Activated CD4-positive, CD25-positive, alpha-beta regulatory T cell treated with anti-CD3 and anti-CD28 coated beads, Interleukin-2, amount 50 U/mL, for 72 hours (primary cell): ENCODE measurements around the gene AK4.

Source experiments
- DNase-seq: peaks from one replicate; pipeline ENCODE4 v3.0.0; 2021

Gene AK4

GRCh38 chr1:65255035-65255655, 107.1 kb downstream of the AK4 start:
- no peak for DNase-seq

- no peak for DNase-seq
Measured at GRCh38 chr1:65255656-65256050, 107.7 kb downstream of the AK4 start.

- no peak for DNase-seq
Measured at GRCh38 chr1:65256860-65257708, 109.1 kb downstream of the AK4 start.

GRCh38 chr1:65258106-65258505, 110.1 kb downstream of the AK4 start:
- no peak for DNase-seq

- no peak for DNase-seq
Measured at GRCh38 chr1:65259816-65260215, 111.8 kb downstream of the AK4 start.

GRCh38 chr1:65260851-65261473, 113.0 kb downstream of the AK4 start:
- no peak for DNase-seq

- no peak for DNase-seq
Measured at GRCh38 chr1:65263286-65263685, 115.3 kb downstream of the AK4 start.

GRCh38 chr1:65264197-65264929, 116.4 kb downstream of the AK4 start:
- DNase-seq, result no peak

GRCh38 chr1:65265296-65265650, 117.3 kb downstream of the AK4 start:
- no peak for DNase-seq

GRCh38 chr1:65265651-65266351, 117.8 kb downstream of the AK4 start:
- peak; percentile 34 for DNase-seq

GRCh38 chr1:65266476-65266875, 118.5 kb downstream of the AK4 start:
- DNase-seq, result no peak

- DNase-seq, result no peak
Measured at GRCh38 chr1:65267271-65267670, 119.3 kb downstream of the AK4 start.

- DNase-seq, result no peak
Measured at GRCh38 chr1:65267683-65268082, 119.7 kb downstream of the AK4 start.

GRCh38 chr1:65269612-65270011, 121.6 kb downstream of the AK4 start:
- no peak for DNase-seq

GRCh38 chr1:65276197-65276939, 128.4 kb downstream of the AK4 start:
- no peak for DNase-seq

- DNase-seq, result no peak
Measured at GRCh38 chr1:65277605-65278347, 129.8 kb downstream of the AK4 start.

- DNase-seq, result no peak
Measured at GRCh38 chr1:65278376-65279069, 130.5 kb downstream of the AK4 start.

- no peak for DNase-seq
Measured at GRCh38 chr1:65279070-65279779, 131.2 kb downstream of the AK4 start.
